Left kidney (tissue), 8 donors: ENCODE measurements around the gene TMED10. TPM values are rescaled to one million over a fixed set of nuclear protein-coding genes. Genes with fewer than 3 reads are reported as not detected.

Source experiments
- DNase-seq: peaks from one replicate; pipeline ENCODE4 v3.0.0-alpha.2; 2013
- long read RNA-seq, 8 donors: transcript quantifications; one replicate each; lab custom pipeline, GENCODE V29; 2026
- polyA plus RNA-seq: library from polyadenylated mRNA; unstranded; fragments of 120-200 nt; gene quantifications from one replicate; pipeline ENCODE4 v1.2.1, GENCODE V29; 2013; ENCODE audit not compliant: insufficient read length

TMED10 gene
- 271 TPM for polyA plus RNA-seq
- long read RNA-seq, donor 1, full-length matches to known transcripts = 104 of 104 reads
- long read RNA-seq, donor 1, partial matches to known transcripts = 0 of 104 reads
- long read RNA-seq, donor 1, other reads (novel, unspliced or antisense) = 0 of 104 reads
- long read RNA-seq, donor 2, full-length matches to known transcripts = 101 of 101 reads
- long read RNA-seq, donor 2, partial matches to known transcripts = 0 of 101 reads
- long read RNA-seq, donor 2, other reads (novel, unspliced or antisense) = 0 of 101 reads
- long read RNA-seq, donor 3, full-length matches to known transcripts = 82 of 82 reads
- long read RNA-seq, donor 3, partial matches to known transcripts = 0 of 82 reads
- long read RNA-seq, donor 3, other reads (novel, unspliced or antisense) = 0 of 82 reads
- long read RNA-seq, donor 4, full-length matches to known transcripts = 7 of 7 reads
- long read RNA-seq, donor 4, partial matches to known transcripts = 0 of 7 reads
- long read RNA-seq, donor 4, other reads (novel, unspliced or antisense) = 0 of 7 reads
- long read RNA-seq, donor 5, full-length matches to known transcripts = 138 of 151 reads
- long read RNA-seq, donor 5, partial matches to known transcripts = 13 of 151 reads
- long read RNA-seq, donor 5, other reads (novel, unspliced or antisense) = 0 of 151 reads
- long read RNA-seq, donor 6, full-length matches to known transcripts = 111 of 111 reads
- long read RNA-seq, donor 6, partial matches to known transcripts = 0 of 111 reads
- long read RNA-seq, donor 6, other reads (novel, unspliced or antisense) = 0 of 111 reads
- long read RNA-seq, donor 7, full-length matches to known transcripts = 116 of 116 reads
- long read RNA-seq, donor 7, partial matches to known transcripts = 0 of 116 reads
- long read RNA-seq, donor 7, other reads (novel, unspliced or antisense) = 0 of 116 reads
- long read RNA-seq, donor 8, full-length matches to known transcripts = 56 of 56 reads
- long read RNA-seq, donor 8, partial matches to known transcripts = 0 of 56 reads
- long read RNA-seq, donor 8, other reads (novel, unspliced or antisense) = 0 of 56 reads

- peak; percentile 92 for DNase-seq
These were observed at the start of gene TMED10 for GRCh38 chr14:75176142-75176820. Gene TMED10, minus strand, starts transcription at chr14:75176612. Its CDS starts 33 bp downstream, at chr14:75176579.

DNA sequence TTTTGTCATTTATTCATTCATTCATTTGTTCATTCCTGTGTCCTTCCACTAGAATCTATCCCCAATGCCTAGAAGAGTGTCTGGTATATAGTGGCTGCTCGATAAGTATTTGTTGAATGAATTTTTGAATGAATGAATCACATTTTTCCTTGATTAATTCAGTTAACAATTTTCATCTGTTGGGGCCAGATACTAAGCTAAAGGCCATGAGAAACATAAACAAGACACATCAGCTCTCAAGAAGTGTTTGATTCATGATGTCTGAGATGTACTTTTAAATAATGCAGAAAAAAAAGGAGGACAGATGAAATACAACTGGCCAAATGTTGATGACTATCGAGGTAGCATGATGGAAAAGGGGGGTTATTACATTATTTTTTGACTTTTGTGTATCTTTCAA, 48.1 kb upstream of the TMED10 start:
- DNase-seq = no peak

DNA sequence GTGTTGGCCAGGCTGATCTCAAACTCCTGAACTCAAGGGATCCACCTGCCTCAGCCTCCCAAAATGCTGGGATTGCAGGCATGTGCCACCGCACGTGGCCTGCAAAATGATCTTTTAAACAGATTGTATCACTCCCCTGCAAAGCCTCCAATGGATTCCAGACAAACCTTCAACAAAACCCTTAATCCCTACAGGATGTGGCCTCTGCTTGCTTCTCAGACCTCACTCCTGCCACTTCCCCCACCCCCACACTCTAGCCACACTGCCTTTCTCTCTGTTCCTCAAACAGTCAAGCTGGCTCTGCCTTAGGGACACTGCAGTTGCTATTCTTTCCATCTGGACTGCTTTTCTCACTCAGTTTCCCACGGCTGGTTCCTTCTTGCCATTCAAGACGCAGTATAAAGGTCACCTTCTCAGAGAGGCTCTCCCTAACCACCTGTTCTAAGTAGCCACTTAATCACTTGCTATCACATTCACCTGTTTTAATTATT, 47.3 kb upstream of the TMED10 start:
- DNase-seq = no peak

- DNase-seq = no peak
These were observed 45.8 kb upstream of the TMED10 start for GRCh38 chr14:75222208-75222701.

DNA sequence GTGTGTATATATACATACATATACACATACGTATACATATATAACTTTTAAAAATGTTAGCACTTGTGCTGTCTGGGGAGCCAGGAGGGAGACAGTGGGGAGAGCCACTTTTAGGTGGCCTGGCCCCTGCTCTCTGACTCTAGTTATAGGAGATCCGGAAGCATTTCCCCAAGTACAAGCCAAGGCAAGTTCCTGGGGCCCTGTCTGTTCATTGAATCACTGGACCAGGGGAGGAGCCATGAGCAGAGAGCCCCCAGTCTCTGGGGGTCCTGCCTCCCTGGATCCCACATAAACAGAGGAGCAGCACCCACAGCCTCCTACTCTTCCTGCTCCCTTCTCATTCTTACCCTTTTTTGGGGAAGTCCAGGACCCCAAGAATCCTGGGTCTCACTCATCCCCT, 45.4 kb upstream of the TMED10 start:
- DNase-seq = no peak

DNA sequence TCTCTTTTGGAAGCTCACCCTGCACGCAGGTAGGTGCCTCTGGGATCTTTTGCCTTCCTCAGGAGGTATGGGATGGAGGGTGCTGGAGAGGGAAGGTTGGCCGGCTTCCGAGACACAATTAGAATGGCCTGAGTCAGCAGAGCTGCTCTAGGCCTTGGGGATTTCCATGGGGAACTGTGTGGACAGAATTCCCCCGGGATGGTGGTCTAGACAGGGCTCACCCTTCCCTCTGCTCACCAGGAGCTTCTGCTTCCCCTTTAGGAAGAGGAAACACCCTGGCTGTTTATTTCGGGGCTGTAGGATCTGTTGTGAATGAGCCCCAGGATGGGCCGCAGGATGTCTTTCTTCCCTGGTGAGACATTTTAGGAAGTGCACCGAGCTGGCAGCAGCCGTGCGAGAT, 43.7 kb upstream of the TMED10 start:
- no peak for DNase-seq

DNA sequence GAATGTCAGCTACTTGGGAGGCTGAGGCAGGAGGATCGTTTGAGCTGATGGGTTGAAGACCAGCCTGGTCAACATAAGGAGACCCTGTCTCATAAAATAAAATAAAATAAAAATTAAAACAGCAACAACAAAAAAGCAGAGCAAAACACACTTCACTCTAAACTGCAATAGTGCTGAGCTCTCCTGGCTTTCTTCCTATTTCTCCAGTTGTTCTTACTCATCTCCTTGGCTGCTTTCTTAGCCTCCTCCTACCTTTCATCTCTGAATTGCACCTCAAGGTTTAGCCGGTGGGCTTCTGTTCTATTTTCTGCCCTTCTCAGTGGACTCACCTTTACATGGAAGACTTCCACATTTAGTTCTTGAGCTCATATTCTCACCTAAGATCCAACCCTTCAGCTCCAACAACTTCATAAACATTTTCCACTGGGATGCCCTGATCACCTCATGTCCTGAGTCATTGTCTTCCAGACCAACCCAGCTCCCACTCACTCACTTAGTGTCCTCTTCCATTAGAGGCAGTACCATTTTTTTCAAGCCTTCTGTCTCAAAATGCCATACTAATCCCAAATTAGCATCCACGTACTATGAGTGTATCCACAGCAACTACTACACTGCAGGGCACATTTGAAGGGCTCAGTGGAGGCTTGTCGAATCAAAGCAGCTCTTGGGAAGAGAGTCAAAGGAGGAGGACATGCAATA, 41.2 kb upstream of the TMED10 start:
- no peak for DNase-seq

- DNase-seq = no peak
These were observed 40.1 kb upstream of the TMED10 start for GRCh38 chr14:75216427-75217006.

DNA sequence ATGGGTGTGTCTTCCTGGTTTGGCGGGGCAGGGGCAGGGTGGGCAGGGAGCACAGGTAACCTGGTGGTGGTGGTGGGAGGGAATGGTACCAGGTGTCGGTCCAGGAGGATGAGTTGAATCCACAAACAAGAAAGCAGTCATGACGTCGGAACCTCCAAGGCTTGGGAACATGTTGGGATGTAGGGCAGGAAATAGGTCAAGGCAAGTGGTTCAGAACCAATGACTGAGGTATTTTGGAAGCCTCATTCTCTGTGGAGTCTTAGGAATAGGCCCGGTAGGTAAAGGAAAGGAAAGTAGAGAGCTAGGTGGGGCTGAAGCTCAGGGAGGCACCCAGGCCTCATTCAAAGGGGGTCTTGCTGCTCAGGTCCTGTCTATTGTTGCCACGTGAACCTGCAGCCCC, 39.1 kb upstream of the TMED10 start:
- no peak for DNase-seq

GRCh38 chr14:75214558-75214957, 38.1 kb upstream of the TMED10 start:
- DNase-seq = no peak

DNA sequence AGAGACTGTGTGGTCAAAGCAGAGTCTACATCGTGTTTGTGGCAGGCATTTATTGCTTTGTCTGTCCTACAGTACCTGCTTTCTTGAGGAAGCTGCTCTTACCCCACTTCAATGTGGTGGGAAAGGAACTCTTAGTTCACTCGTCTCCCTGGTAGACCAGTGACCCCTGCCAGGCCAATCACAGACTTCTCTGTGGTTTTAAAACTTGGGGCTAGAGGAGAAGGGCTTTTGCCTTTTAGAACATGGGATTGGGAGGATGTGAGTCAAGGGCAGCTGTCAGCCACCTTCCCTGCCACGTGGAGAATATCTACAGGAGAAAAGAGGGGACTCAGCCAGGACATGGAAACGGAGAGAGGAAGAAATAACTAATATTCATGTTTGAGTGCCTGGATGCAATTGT, 36.8 kb upstream of the TMED10 start:
- no peak for DNase-seq

GRCh38 chr14:75208843-75209242, 32.4 kb upstream of the TMED10 start:
- no peak for DNase-seq

- no peak for DNase-seq
These were observed 29.8 kb upstream of the TMED10 start for GRCh38 chr14:75206190-75206589.

DNA sequence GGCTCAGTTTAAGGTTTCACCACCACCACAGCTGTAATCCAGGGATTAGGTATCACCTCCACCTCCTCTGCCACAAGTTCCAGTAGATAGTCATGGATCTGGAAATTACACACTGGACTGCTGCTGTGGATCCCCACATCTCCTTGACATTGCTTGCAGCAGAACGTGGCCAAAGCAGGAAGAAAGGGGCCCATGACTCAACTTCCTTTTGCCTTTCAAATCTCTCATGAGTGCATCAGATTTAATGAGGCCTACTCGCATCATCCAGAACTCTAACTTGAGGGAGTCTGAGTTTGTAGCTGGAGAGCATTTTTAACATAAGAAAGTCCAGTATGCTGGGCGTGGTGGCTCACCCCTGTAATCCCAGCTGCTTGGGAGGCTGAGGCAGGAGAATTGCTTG, 29.2 kb upstream of the TMED10 start:
- DNase-seq = no peak

GRCh38 chr14:75204116-75204515, 27.7 kb upstream of the TMED10 start:
- no peak for DNase-seq

GRCh38 chr14:75202657-75203056, 26.2 kb upstream of the TMED10 start:
- no peak for DNase-seq

DNA sequence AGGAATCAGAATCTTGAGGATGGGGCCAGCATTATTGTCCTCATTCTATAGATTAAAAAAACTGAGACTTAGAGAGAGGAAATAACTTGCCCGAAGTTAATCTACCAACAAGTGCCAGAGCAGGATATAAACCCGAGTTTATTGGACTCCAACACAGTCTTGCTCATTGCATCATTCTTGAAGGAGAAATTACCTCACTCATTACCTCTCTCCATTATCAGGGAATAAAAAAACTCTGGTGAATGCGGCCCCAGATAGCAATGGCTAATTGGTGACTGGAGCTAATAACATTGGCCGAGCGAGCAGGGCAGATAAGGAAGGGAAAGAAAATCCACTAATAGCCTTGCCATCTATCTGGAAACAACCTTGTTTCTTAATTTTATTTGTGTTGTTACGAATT, 24.7 kb upstream of the TMED10 start:
- no peak for DNase-seq

DNA sequence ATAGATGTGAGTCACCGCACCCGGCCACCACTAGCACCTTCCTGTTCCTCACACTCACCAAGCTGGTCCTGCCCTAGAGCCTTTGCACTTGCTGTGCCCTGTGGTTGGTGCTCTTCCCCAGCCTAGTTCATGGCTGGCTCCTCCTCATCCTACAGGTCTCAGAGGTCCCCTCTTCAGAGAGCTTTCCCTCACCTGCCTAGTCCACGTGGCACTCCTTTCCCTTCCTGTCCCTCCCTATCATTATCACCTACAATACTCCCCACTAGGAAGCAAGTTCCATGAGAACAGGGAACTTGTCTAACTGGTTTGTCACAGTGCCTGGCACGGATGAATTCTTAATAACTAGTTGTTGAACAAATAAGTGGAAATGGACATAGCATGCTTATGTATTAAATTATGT, 24.0 kb upstream of the TMED10 start:
- DNase-seq = no peak

DNA sequence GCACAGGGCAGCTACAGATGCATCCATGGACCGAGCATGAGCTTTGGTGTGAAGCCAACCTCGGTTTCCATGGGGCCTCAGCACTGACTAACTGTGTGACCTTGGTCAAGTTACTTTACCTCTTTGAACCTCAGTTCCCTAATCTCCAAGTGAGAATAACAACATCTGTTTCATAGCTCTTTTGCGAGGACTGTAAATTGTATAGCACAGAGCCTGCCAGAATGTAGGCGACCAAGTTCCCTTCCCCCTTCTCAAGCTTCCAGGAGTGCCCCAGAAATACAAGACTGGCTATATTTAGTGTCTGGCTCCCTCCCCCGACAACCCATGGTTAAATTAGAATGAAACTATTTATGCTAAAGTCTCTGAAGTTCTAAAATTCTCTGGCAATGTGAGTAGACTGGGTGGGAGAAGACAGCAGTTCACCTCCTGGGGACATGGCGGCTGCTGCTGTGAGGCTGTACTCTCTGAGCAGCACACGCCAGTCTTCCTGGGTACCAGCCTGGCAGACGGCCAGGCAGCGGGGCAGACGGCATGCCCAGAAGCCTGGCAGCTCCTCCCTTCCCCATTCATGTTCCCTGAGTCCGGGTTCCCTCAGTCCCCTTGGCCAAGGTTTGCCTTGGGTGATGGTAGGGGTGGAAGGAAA, 22.0 kb upstream of the TMED10 start:
- peak; percentile 60 for DNase-seq

- DNase-seq = no peak
These were observed 20.9 kb upstream of the TMED10 start for GRCh38 chr14:75197338-75197737.
